Mononuclear cell (primary cell): ENCODE data around the gene RALGAPA2. TPM values are rescaled to one million over a fixed set of nuclear protein-coding genes. Genes with fewer than 3 reads are reported as not detected.

Experiments used
- H3K27me3 ChIP-seq: 2 replicates; pipeline ENCODE4 v1.6.0; 2011; ENCODE audit warnings: low read length, control low read depth; ENCODE audit not compliant: insufficient read depth
- H3K4me1 ChIP-seq: 2 replicates; pipeline ENCODE4 v1.5.1; 2011; ENCODE audit warnings: mild to moderate bottlenecking, low read length, control low read depth; ENCODE audit not compliant: insufficient read depth
- H3K4me3 ChIP-seq: 2 replicates; pipeline ENCODE4 v1.5.1; 2011; ENCODE audit warnings: mild to moderate bottlenecking, low read length, moderate library complexity
- H3K9me3 ChIP-seq: 2 replicates; pipeline ENCODE4 v1.5.1; 2011; ENCODE audit warnings: low read depth, mild to moderate bottlenecking, control low read depth, low read length
- total RNA-seq: library from RNA; depleted of rRNA; stranded (reverse); fragments of >200 nt; gene quantifications from one replicate; pipeline ENCODE4 v1.2.3, GENCODE V29; 2012

The RALGAPA2 gene
- total RNA-seq, 1 donor: 18.4 TPM

DNA sequence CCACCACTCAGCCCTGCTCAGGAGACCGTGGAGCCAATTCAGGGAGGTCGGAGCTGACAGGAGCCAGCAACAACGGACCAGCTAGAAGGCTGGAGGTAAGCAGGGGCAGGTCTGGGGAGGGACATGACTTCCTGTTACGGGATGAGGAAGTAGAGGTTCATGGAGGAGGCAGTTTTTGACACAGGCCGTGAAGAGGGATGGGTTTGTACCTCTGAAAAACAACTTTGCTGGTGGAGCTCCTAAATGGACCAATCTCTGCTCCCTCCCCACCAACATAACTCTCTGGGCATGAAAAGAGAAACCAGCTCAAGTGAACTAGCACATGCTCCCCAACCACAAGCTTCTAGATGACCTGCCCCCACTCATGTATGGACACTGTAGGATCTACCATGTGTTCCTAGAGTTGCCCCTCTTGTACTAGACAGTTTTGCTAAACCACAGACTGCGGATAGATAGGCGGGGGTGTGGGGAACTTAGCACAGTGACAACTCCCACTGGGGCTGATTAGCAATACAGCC, 31.4 kb downstream of the RALGAPA2 start:
- Histone ChIP-seq H3K9me3 (no peaks in the 10 kb centered on the region), H3K4me3 (no peak overlapping the region), H3K4me1 (peaks cover 51% of the 10 kb centered on the region), H3K27me3 (no peaks in the 10 kb centered on the region)

GRCh38 chr20:20679316-20679715, 33.1 kb downstream of the RALGAPA2 start:
- no peak overlapping the region for H3K4me3 ChIP-seq
- peaks cover 33% of the 10 kb centered on the region for H3K4me1 ChIP-seq
- H3K9me3 ChIP-seq: no peaks in the 10 kb centered on the region
- H3K27me3 ChIP-seq: no peaks in the 10 kb centered on the region

DNA sequence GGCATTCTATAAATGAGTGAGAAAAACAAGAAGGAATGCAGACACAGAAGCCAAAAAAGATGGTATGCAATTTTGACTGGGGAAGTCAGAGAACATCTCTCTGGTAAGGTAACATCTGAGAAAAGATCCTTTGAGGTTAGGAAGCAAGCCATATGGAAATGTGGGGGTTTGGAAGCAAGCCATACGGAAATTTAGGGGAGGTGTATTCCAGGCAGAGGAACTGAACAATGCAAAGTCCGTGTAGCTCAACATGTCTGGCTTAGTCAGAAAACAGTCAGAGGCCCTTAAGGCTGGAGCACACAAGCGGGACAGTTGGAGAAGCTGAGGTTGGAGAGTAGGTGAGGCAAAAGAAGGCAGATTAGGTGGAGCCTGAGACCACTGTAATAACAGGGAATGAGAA, 35.3 kb downstream of the RALGAPA2 start:
- Histone ChIP-seq H3K4me3 (no peak overlapping the region), H3K4me1 (peaks cover 15% of the 10 kb centered on the region), H3K9me3 (no peaks in the 10 kb centered on the region), H3K27me3 (no peaks in the 10 kb centered on the region)

DNA sequence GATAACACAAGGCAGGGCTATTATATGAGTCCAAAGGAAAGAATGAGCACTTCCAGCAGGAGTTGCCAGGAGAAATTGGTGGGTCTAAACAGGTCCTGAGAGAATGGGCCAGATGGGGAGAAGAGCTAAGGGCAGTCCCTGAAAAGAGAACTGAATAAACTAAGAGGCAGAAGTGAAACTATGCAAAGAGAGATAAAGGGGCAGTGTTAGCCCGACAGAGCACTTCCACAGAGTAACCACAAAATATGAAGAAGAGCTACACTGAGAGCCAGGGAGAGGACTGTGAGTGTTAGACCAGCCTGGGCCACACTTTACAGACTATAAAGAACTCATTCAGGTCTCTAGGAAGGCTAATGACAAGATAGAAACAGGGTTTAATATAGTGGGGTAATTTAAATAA, 43.8 kb downstream of the RALGAPA2 start:
- H3K9me3 ChIP-seq: no peaks in the 10 kb centered on the region
- no peaks in the 10 kb centered on the region for H3K27me3 ChIP-seq
- H3K4me3 ChIP-seq: no peak overlapping the region
- H3K4me1 ChIP-seq: peaks cover 39% of the 10 kb centered on the region

GRCh38 chr20:20666359-20666758, 46.1 kb downstream of the RALGAPA2 start:
- no peaks in the 10 kb centered on the region for H3K27me3 ChIP-seq
- H3K4me3 ChIP-seq: no peak overlapping the region
- peaks cover 39% of the 10 kb centered on the region for H3K4me1 ChIP-seq
- H3K9me3 ChIP-seq: no peaks in the 10 kb centered on the region

DNA sequence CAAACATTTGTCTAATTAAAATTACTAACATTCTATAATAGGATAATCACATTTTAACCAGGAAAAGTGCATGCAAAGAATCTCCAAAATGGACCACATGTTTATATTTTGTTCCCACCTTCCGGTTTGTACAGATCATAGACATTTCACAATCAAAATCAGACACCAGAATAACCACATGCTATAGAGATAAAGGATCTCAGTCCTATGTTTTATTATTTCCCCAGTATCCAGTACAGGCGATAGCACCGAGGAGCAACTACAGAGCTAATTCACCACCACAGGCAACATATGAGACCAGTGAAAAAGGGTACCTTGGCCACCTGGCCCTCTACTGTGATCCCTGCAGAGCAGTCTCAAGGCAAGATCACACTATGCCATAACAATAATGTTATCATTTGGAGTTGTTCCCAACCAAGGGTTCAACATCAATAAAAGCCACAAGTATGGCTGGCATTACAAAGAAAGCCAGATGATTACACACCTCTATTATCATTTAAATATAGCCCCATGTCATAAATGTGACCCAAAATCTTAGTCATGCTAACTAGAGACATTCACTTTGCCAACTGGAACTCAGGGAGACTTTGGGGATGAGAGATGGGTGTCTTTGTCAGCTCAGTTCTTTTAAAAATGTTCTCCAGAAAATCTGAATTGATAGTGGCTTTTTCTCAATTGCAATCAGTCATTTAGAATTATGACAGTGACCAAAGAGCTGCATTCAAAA, 46.7 kb downstream of the RALGAPA2 start:
- Histone ChIP-seq H3K27me3 (no peaks in the 10 kb centered on the region), H3K9me3 (no peaks in the 10 kb centered on the region), H3K4me3 (no peak overlapping the region), H3K4me1 (peaks cover 39% of the 10 kb centered on the region)

DNA sequence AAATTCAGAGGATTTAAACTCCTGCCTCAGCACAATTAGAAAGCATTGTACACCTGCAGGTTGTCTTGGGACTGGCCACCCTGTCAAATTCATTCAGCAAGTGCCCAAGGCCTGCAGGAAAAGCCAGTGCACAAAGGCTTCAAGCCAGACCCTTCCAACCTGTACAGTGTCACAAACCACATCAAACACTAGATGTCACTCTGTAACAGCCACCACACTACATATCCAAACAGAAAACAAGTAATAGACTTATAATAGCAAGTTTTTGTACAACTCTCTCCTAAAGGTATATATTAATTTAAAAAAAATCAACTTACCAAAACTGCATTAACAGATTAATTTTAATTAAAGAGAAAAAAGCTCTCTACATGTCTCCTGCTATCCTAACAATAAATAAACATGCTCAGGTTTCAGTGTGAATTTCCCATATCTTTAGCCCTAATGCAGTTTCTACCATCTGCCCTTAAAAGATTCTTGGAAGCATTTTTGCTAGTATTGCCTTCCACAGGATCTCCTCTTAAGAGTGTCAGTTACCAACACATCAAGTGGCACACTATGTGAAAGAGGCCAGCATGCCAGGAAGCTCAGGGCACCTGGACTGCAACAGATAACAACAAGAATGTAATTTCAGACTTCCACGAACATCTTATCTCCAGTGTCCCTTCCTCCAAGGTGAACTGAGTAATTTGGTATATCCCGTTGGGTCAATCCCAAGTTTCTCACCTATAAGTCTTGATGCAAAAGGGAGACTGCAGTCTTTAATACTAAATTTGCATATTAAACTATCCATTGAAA, 47.5 kb downstream of the RALGAPA2 start:
- Histone ChIP-seq H3K4me1 (peaks cover 39% of the 10 kb centered on the region), H3K27me3 (no peaks in the 10 kb centered on the region), H3K4me3 (no peak overlapping the region), H3K9me3 (no peaks in the 10 kb centered on the region)

DNA sequence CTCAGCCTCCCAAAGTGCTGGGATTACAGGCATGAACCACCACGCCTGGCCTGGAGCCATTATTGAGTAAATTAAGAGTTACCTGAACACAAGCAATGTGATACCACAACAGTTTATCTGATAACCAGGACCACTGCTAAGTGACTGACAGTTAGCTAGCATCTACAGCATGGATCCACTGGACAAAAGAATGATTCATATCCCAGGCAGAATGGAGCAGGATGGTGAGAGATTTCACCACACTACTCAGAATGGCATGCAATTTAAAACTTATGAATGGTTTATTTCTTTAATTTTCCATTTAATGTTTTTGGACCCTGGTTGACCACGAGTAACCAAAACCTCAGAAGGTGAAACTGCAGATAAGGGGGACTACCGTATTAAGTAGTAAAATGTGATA, 48.6 kb downstream of the RALGAPA2 start:
- Histone ChIP-seq H3K9me3 (no peaks in the 10 kb centered on the region), H3K4me3 (no peak overlapping the region), H3K4me1 (peaks cover 32% of the 10 kb centered on the region), H3K27me3 (no peaks in the 10 kb centered on the region)

- Histone ChIP-seq H3K27me3 (no peaks in the 10 kb centered on the region), H3K4me1 (no peaks in the 10 kb centered on the region), H3K9me3 (no peaks in the 10 kb centered on the region), H3K4me3 (no peak overlapping the region)
These were observed 53.5 kb downstream of the RALGAPA2 start for GRCh38 chr20:20658871-20659431.

DNA sequence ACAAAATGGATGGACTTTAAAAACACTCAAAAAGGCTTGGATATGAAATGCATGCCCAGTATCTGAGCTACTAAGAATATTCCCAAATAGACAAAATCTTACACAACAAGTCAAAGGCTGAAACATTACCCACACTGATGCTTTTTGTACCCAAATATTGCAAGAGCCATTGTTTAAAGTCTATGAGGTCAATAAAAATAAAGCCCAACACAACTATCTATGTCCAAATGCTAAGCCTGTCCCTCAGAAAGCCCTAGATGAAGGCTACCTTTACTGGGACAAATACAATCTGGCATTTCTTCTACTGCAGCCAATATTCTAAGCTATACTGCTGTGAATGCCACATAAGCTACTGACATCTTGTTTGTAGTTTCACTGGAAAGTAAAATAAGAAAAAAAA, 54.3 kb downstream of the RALGAPA2 start:
- Histone ChIP-seq H3K9me3 (no peaks in the 10 kb centered on the region), H3K27me3 (no peaks in the 10 kb centered on the region), H3K4me1 (no peaks in the 10 kb centered on the region), H3K4me3 (no peak overlapping the region)

DNA sequence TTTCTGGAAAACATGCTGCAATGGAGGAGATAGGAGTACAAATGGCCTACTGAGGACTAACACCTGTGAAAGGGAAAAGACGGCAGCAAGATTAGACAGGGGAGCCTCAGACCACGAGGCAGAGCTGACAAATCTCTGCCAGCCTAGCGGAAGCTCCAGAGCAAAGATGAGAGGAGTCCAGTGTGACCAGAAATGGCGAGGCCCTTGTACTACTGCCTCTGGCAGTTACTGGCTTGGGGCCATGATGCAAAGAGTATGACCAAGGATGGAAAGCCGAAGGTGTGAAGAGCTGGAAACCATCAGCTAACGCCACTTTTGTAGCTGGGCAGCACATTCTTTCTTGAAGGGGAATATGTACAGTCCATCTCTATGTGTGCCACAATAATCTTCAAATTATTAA, 55.4 kb downstream of the RALGAPA2 start:
- no peaks in the 10 kb centered on the region for H3K27me3 ChIP-seq
- no peaks in the 10 kb centered on the region for H3K4me1 ChIP-seq
- H3K9me3 ChIP-seq: no peaks in the 10 kb centered on the region
- H3K4me3 ChIP-seq: no peak overlapping the region

DNA sequence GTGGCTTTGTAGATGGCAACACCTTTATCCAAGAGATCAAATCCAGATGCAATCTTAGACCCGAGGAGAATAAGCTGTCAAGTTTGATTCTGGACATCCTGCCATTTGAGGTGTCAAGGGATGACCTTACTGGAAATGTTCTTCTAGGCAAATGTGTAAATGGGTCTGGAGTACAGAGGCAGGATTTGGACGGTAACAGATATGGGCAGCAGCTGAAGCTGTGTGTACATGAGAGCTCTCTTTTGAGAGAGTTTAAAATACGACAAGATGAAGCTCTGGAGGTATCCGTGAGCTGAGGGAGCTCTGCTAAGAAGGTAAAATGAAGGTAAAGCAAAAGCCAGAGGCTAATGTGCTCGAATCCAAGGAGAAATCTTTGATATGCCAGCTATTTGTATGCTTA, 56.6 kb downstream of the RALGAPA2 start:
- no peak overlapping the region for H3K4me3 ChIP-seq
- no peaks in the 10 kb centered on the region for H3K27me3 ChIP-seq
- H3K9me3 ChIP-seq: no peaks in the 10 kb centered on the region
- H3K4me1 ChIP-seq: no peaks in the 10 kb centered on the region

- Histone ChIP-seq H3K4me1 (no peaks in the 10 kb centered on the region), H3K9me3 (no peaks in the 10 kb centered on the region), H3K27me3 (no peaks in the 10 kb centered on the region), H3K4me3 (no peak overlapping the region)
These were observed 62.5 kb downstream of the RALGAPA2 start for GRCh38 chr20:20649945-20650344.

- Histone ChIP-seq H3K4me1 (no peaks in the 10 kb centered on the region), H3K9me3 (no peaks in the 10 kb centered on the region), H3K27me3 (no peaks in the 10 kb centered on the region), H3K4me3 (no peak overlapping the region)
These were observed 68.5 kb downstream of the RALGAPA2 start for GRCh38 chr20:20643927-20644326.

- Histone ChIP-seq H3K4me3 (no peak overlapping the region), H3K9me3 (no peaks in the 10 kb centered on the region), H3K27me3 (no peaks in the 10 kb centered on the region), H3K4me1 (no peaks in the 10 kb centered on the region)
These were observed 70.7 kb downstream of the RALGAPA2 start for GRCh38 chr20:20641783-20642182.
